HG02798 (cell line): ENCODE measurements around the gene COL11A1.
"Not testable (repeated sequence)": the region's sequence is repeated elsewhere in the genome, so short reads cannot be mapped to it uniquely, and the experiment has no call there.

Experiments used
- ATAC-seq: cut with Tn5 transposase; IDR thresholded peaks from one replicate; pipeline ENCODE4 v1.9.1; 2021; ENCODE audit warnings: mild to moderate bottlenecking; ENCODE audit not compliant: unreplicated experiment, poor library complexity

COL11A1 gene

DNA sequence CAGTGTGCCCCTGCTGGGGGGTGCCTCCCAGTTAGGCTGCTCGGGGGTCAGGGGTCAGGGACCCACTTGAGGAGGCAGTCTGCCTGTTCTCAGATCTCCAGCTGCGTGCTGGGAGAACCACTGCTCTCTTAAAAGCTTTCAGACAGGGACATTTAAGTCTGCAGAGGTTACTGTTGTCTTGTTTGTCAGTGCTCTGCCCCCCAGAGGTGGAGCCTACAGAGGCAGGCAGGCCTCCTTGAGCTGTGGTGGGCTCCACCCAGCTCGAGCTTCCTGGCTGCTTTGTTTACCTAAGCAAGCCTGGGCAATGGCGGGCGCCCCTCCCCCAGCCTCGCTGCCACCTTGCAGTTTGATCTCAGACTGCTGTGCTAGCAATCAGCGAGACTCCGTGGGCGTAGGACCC, 175.0 kb downstream of the COL11A1 start:
- not testable (repeated sequence) for ATAC-seq

DNA sequence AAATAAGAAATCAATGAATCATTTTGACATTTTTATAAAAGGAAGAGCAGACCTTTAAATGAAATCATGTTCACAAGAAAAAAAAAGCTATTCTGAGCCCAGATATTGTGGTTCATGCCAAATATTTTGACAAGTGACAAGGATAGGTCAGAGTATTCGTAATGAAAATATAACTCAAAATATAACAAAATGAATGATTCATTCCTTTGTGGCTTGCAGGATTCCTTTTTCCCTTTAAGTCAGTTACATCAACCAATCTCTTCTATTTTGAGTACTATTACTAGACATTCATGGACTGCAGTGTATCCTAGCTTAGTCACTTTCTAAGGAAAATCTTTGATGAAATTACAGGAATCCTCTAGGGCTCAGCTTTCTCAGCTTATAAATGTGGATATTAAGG, 188.7 kb downstream of the COL11A1 start:
- no peak for ATAC-seq

DNA sequence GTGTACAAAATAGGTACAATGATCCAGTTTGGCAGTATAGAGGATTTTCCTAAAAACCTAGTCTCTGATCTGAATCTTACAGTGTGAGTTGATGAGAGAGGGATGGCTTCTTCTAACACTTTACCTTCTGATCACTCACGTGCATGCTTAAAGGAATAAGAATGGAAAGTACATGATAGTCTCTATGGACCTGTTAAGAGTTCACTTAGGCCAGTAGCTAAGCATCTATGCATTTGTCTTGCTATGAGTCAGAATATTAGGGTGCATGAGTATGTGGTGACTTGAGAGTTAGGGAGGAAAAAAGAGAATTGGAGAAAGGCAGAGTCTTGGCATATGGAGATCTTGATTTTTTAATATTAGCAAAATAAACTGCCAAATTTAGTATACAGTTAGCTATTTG, 206.3 kb downstream of the COL11A1 start:
- ATAC-seq = no peak

DNA sequence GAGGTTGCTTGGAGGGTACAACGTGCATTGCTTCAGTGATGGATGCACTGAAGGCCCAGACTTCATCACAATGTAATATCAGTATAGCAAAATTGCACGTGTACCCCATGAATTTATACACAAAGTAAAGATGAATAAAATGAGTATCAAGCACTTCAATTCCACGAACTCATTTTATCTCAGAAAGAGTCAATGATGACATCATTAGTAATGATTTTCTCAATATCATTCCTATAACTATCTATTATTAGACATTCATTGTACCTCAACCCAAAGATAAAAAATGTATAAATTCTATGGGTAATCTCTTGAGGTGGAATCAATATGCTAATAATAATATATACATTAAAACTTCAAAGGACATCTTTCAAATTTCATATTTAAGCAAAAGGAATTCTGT, 208.4 kb downstream of the COL11A1 start:
- no peak for ATAC-seq

- ATAC-seq = no peak
Measured at GRCh38 chr1:102897557-102897956, 210.8 kb downstream of the COL11A1 start.

- ATAC-seq = no peak
Measured at GRCh38 chr1:102896771-102897170, 211.6 kb downstream of the COL11A1 start.

- no peak for ATAC-seq
Measured at GRCh38 chr1:102896286-102896685, 212.0 kb downstream of the COL11A1 start.

GRCh38 chr1:102891868-102892625, 216.3 kb downstream of the COL11A1 start:
- no peak for ATAC-seq

GRCh38 chr1:102886638-102887037, 221.7 kb downstream of the COL11A1 start:
- no peak for ATAC-seq

- ATAC-seq = no peak
Measured at GRCh38 chr1:102884238-102884637, 224.1 kb downstream of the COL11A1 start.

DNA sequence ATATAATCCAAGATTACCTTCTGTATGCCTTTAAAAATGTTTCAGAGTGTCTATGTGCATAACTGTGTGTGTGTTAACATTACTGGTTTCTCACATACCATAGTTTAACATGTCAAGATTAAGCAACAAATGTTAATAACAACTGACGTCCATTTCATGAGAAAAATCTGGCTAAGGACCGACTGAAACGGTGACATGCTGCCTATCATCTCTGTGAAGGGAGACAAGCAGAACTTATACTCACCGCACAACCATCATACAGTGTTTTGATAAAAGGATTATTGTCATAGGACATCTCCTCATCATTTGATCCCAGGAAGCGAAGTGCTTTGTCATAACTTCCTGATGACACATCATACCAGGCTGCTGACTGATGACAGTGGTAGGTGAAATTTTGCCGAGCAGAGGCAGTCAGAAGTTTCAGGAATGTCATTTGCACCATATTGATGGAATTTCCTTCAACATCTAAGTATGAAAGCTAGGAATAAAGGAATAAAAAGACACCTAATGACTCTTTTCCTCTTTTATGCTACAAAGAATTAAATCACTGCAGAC, 228.8 kb downstream of the COL11A1 start:
- no peak for ATAC-seq

- ATAC-seq = no peak
Measured at GRCh38 chr1:102875756-102876155, 232.6 kb downstream of the COL11A1 start.

DNA sequence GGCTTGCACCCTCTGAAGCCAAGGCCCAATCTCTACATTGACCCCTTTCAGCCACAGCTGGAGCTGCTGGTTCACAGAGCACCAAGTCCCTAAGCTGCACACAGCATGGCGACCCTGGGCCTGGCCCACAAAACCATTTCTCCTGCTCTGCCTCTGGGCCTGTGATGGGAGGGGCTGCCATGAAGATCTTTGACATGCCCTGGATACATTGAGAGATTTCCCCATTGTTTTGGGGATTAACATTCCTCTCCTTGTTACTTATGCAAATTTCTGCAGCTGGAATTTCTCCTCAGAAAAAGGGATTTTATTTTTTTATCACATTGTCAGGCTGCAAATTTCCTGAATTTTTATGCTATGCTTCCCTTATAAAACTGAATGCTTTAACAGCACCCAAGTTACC, 235.8 kb downstream of the COL11A1 start:
- no peak for ATAC-seq

DNA sequence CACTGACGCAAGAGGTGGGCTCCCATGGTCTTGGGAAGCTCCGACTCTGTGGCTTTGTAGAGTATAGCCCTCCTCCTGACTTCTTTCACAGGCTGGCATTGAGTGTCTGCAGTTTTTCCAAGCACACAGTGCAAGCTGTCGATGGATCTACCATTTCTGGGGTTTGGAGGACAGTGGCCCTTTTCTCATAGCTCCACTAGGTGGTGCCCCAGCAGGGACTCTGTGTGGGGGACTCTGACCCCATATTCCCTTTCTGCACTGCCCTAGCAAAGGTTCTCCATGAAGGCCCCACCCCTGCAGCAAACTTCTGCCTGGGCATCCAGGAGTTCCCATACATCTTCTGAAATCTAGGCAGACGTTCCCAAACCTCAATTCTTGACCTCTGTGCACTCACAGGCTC, 236.2 kb downstream of the COL11A1 start:
- no peak for ATAC-seq

DNA sequence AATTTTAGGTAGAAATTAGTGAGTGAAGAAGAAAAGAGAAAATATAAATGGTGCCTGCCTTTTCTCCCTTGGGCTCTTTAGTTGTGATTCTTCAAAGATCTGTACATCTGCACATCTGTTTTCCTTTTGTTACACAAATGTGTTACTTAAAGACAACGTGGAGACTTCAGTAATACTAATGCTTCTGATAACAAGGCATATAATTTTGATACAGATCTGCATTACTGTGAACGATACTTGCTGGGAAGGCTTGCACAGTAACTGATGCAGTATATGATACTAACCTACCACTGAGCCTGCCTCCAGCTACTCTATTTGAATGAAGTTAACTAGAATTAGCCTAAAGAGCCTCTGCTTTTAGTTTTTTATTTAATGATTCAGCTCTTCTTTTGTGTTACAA, 244.6 kb downstream of the COL11A1 start:
- ATAC-seq = no peak

DNA sequence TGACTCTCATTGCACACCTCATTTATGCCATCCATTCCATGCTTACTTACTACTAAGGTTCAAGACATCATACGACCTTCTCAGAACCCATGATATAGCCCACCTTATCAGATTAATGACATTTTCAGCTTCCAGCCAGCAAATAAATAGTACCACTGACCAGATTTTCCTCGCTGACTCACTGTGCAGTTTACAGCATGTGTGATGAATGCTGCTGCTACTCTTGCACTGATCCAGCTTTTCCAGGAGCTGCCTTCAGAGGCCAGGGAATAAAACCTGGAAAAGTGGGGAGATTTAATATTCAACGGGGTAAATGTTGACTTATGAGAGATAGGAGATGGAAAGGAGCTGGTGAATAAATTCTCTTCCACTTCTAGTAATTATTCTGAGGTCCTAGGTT, 247.1 kb downstream of the COL11A1 start:
- ATAC-seq = no peak

- ATAC-seq = no peak
Measured at GRCh38 chr1:102858695-102859094, 249.6 kb downstream of the COL11A1 start.

DNA sequence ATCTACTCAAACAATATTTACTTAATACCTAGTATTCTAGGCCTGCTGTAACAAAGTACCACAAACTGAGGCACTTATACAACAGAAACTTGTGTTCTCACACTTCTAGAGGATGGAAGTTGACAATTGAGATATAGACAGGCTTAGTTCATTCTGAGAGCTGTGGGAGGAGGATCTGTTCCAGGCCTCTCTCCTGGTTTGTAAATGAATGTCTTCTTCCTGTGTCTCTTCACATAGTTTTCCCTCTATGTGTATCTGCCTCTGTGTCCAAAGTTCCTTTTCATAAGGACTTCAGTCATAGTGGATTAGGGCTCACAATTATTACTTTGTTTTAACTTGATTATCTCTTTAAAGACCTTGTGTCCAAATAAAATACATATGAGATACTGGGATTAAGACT, 251.1 kb downstream of the COL11A1 start:
- no peak for ATAC-seq

GRCh38 chr1:102853701-102854187, 254.6 kb downstream of the COL11A1 start:
- ATAC-seq = no peak

DNA sequence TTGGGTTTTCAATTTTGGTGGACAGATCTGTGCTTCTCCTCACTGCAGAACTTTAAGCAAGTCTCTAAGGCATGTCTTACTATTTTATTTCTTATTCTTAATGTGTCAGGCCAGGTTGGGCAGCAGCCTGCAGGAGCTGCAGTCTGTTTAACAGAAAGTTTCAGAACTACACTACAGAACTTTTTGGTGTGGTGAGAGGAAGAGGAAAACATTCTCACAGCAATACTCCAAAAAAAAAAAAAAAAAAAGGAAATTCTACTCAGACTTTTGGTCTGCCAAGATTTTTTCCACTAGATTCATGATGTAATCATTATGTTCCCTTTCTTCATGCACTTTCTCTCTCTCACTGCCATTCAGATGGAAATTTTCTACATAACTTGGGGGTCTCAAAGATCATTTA, 255.2 kb downstream of the COL11A1 start:
- ATAC-seq = no peak

- no peak for ATAC-seq
Measured at GRCh38 chr1:102852613-102853012, 255.7 kb downstream of the COL11A1 start.

DNA sequence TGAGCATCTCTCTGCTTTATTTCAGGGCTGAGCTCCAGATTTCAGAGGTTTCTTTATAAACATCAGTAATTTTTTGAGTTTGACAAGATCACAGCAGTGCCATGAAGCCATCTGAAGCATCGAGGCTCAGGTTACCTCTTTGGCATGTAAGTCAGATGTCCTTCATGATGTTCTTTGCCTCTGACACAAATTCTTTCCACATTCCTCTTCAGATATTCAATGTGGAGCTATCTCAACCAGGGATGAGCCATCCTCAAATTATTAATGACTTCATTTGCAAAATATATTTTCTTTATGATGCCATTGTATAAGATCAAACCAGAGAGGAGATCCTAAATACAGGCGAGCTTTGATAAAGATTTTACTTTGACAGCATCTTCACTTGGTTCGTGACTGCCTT, 256.7 kb downstream of the COL11A1 start:
- no peak for ATAC-seq
